Nephron progenitor cell (in vitro differentiated cells): Measurements from ENCODE around the gene SLC16A6.
"Not testable (repeated sequence)": the region's sequence is repeated elsewhere in the genome, so short reads cannot be mapped to it uniquely, and the experiment has no call there.

ENCODE experiments used
- DNase-seq: peaks from one replicate; pipeline ENCODE4 v3.0.0; 2021
- H3K27ac Mint-ChIP-seq: 2 replicates; pipeline ENCODE4 v1.8.0; 2021; ENCODE audit warnings: mild to moderate bottlenecking, moderate library complexity, mixed read lengths
- H3K27me3 Mint-ChIP-seq: 2 replicates; pipeline ENCODE4 v1.8.0; 2021; ENCODE audit warnings: mild to moderate bottlenecking, low read depth, mixed read lengths; ENCODE audit not compliant: poor library complexity
- H3K36me3 Mint-ChIP-seq: 2 replicates; pipeline ENCODE4 v1.8.0; 2021; ENCODE audit warnings: low read depth, mixed read lengths
- H3K4me1 Mint-ChIP-seq: 2 replicates; pipeline ENCODE4 v1.8.0; 2021; ENCODE audit warnings: mixed read lengths
- H3K4me3 Mint-ChIP-seq: 2 replicates; pipeline ENCODE4 v1.8.0; 2021; ENCODE audit warnings: mild to moderate bottlenecking, moderate library complexity, mixed read lengths
- H3K9me3 Mint-ChIP-seq: 2 replicates; pipeline ENCODE4 v1.8.0; 2021; ENCODE audit warnings: mild to moderate bottlenecking, moderate library complexity, mixed read lengths
- TF ChIP-seq, protein P1 (sequence below): fragments of 200-600 bp; sonication (generic); IDR thresholded peaks from 2 replicates; pipeline ENCODE4 v1.5.0; 2021; ENCODE audit warnings: antibody characterized with exemption

The SLC16A6 gene

GRCh38 chr17:68231541-68231940 lies 59.4 kb downstream of the SLC16A6 start:
- Mint-ChIP-seq H3K4me1 (no peaks in the 10 kb centered on the region), H3K4me3 (no peak overlapping the region), H3K27me3 (peaks cover 3% of the 10 kb centered on the region), H3K27ac (no peak overlapping the region), H3K36me3 (peaks cover 13% of the 10 kb centered on the region), H3K9me3 (no peaks in the 10 kb centered on the region)
- TF ChIP-seq, protein P1, sequence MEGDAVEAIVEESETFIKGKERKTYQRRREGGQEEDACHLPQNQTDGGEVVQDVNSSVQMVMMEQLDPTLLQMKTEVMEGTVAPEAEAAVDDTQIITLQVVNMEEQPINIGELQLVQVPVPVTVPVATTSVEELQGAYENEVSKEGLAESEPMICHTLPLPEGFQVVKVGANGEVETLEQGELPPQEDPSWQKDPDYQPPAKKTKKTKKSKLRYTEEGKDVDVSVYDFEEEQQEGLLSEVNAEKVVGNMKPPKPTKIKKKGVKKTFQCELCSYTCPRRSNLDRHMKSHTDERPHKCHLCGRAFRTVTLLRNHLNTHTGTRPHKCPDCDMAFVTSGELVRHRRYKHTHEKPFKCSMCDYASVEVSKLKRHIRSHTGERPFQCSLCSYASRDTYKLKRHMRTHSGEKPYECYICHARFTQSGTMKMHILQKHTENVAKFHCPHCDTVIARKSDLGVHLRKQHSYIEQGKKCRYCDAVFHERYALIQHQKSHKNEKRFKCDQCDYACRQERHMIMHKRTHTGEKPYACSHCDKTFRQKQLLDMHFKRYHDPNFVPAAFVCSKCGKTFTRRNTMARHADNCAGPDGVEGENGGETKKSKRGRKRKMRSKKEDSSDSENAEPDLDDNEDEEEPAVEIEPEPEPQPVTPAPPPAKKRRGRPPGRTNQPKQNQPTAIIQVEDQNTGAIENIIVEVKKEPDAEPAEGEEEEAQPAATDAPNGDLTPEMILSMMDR, result no peak
- no peak for DNase-seq

DNA sequence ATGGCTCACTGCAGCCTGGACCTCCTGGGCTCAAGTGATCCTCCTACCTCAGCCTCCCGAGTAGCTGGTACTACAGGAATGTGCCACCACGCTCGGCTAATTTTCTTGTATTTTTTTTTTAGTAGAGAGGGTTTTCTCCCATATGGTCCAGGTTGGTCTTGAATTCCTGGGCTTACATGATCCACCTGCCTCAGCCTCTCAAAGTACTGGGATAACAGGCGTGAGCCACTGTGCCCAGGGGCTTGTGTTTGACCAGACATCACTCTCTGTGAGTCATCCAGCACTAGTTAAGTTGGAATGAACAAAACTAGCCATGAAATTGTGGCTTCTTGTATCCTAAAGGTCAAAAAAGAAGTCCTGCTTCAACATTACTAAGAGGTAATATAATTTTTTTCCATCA lies 59.8 kb downstream of the SLC16A6 start:
- H3K27ac Mint-ChIP-seq, H3K4me3 Mint-ChIP-seq, H3K27me3 Mint-ChIP-seq, H3K4me1 Mint-ChIP-seq, H3K9me3 Mint-ChIP-seq, DNase-seq: not testable (repeated sequence)
- peaks cover 13% of the 10 kb centered on the region for H3K36me3 Mint-ChIP-seq

DNA sequence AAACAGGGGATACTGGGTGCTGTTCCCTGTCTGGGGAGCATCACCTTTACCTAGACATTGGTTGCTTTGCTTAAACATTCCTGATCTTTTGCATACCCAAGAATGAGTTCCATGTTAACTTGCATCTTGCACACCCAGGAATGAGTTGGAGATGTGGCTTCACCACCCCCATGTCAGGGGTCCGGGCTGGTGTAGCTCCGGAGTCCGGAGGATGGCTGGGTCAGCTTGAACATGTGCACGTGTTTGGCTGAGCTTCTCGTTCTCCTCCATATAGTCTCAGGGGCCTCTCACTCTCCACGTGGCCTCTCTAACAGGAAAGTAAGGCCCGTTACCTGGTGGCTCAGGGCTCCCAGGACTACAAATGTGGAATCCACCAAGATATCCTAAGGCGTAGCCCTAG lies 61.3 kb downstream of the SLC16A6 start:
- peaks cover 3% of the 10 kb centered on the region for H3K27me3 Mint-ChIP-seq
- H3K4me1 Mint-ChIP-seq, result peaks cover 4% of the 10 kb centered on the region
- no peak overlapping the region for H3K4me3 Mint-ChIP-seq
- peaks cover 16% of the 10 kb centered on the region for H3K36me3 Mint-ChIP-seq
- H3K27ac Mint-ChIP-seq, result no peak overlapping the region
- H3K9me3 Mint-ChIP-seq, result no peaks in the 10 kb centered on the region
- DNase-seq, result no peak
- TF ChIP-seq, protein P1, result no peak

- Mint-ChIP-seq H3K4me3 (no peak overlapping the region), H3K36me3 (peaks cover 18% of the 10 kb centered on the region), H3K4me1 (peaks cover 4% of the 10 kb centered on the region), H3K9me3 (no peaks in the 10 kb centered on the region), H3K27me3 (peaks cover 3% of the 10 kb centered on the region), H3K27ac (no peak overlapping the region)
- no peak for DNase-seq
- TF ChIP-seq, protein P1, result no peak
Measured at GRCh38 chr17:68228817-68229570, 61.9 kb downstream of the SLC16A6 start.

GRCh38 chr17:68228039-68228680 lies 62.8 kb downstream of the SLC16A6 start:
- not testable (repeated sequence) for H3K9me3 Mint-ChIP-seq, H3K27me3 Mint-ChIP-seq, H3K4me3 Mint-ChIP-seq, DNase-seq, H3K4me1 Mint-ChIP-seq
- H3K27ac Mint-ChIP-seq, result peak overlapping the region; percentile 29
- peaks cover 22% of the 10 kb centered on the region for H3K36me3 Mint-ChIP-seq

GRCh38 chr17:68225055-68225454 lies 65.9 kb downstream of the SLC16A6 start:
- not testable (repeated sequence) for H3K4me1 Mint-ChIP-seq, H3K4me3 Mint-ChIP-seq, DNase-seq, H3K27ac Mint-ChIP-seq, H3K27me3 Mint-ChIP-seq
- Mint-ChIP-seq H3K9me3 (peaks cover 11% of the 10 kb centered on the region), H3K36me3 (peaks cover 43% of the 10 kb centered on the region)

- H3K4me3 Mint-ChIP-seq, result no peak overlapping the region
Measured at GRCh38 chr17:68222606-68223005, 68.3 kb downstream of the SLC16A6 start.

More at GRCh38 chr17:68222606-68223005, 68.3 kb downstream of the SLC16A6 start:
- TF ChIP-seq, protein P1, result no peak
- peaks cover 8% of the 10 kb centered on the region for H3K27me3 Mint-ChIP-seq
- peaks cover 46% of the 10 kb centered on the region for H3K36me3 Mint-ChIP-seq
- DNase-seq, result no peak
- H3K9me3 Mint-ChIP-seq, result peaks cover 11% of the 10 kb centered on the region
- peaks cover 4% of the 10 kb centered on the region for H3K4me1 Mint-ChIP-seq
- no peak overlapping the region for H3K27ac Mint-ChIP-seq
